HG03521 (cell line): ENCODE measurements around the gene DLG5.

Experiments
- ATAC-seq: cut with Tn5 transposase; IDR thresholded peaks from one replicate; pipeline ENCODE4 v1.9.1; 2021; ENCODE audit warnings: mild to moderate bottlenecking, moderate library complexity; ENCODE audit not compliant: unreplicated experiment

DLG5 gene

GRCh38 chr10:77828377-77828776 lies 98.2 kb downstream of the DLG5 start:
- ATAC-seq = no peak

GRCh38 chr10:77827366-77827765 lies 99.2 kb downstream of the DLG5 start:
- ATAC-seq = no peak

DNA sequence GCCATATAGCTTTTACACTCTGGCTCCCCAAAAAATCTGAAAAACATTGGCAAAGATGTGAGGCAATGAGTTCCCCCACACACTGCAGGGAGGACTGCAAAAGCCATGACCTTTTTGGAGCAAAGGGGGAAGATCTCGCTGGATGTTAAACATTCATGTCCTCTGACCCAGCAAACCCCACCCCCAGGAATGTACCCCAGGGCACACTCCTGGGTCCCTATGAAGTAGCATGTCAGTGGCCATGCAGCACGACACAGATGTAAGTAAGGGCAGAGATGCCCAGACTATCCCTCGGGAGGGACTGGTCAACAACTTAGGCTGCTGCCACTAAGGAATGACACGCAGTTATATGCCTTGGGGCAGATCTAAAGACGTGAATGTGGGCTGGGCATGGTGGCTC lies 100.6 kb downstream of the DLG5 start:
- no peak for ATAC-seq

- ATAC-seq = no peak
Observed at GRCh38 chr10:77824908-77825307, 101.6 kb downstream of the DLG5 start.

DNA sequence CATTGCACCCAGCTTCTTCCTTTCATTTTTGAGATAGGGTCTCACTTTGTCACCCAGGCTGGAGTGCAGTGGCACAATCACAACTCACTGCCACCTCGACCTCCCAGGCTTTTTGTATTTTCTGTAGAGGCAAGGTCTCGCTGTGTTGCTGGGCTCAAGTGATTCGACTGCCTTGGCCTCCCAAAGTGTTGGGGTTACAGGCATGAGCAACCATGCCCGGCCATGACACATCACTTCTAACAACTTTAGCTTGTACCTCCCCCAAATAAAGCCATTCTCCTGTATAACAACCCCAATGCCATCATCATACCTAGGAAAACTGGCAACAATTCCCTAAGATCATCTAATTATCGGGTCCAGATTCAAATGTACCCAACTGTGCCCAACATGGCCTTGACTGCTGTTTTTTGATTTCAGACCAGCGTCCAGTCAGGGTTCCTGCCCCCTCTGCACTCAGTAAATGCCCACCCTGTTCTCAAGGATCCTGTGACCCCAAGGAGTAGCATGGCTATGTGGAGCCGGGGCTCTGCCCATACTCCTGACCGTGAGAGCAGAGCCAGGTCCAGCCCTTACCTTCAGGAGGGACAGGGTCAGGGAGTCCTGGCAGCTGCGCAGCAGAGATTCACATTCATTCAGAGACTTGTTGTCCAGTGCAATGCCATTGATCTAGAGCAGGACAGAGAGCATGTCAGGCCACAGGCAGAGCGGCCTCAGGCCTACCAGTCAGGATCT lies 102.6 kb downstream of the DLG5 start:
- no peak for ATAC-seq

DNA sequence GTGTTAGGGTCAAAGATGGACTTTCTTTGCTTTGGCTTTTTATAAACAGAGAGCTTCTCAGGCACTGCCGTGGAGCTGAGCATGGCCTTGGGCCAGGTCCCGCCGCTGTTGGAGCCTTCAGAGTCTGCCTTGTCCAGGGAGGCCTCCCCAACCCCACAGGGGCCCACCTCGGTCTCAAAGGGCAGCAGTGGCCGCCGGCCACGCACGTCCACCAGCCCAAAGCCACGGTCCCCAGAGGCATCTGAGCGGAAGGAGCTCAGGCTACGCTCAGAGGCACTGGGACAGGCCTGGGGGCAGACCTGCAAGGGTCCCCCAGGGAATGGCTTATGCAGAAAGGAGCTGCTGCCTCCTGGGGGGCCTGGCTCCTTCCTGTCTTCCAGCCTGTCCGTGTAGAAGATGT lies 105.0 kb downstream of the DLG5 start:
- ATAC-seq = no peak

DNA sequence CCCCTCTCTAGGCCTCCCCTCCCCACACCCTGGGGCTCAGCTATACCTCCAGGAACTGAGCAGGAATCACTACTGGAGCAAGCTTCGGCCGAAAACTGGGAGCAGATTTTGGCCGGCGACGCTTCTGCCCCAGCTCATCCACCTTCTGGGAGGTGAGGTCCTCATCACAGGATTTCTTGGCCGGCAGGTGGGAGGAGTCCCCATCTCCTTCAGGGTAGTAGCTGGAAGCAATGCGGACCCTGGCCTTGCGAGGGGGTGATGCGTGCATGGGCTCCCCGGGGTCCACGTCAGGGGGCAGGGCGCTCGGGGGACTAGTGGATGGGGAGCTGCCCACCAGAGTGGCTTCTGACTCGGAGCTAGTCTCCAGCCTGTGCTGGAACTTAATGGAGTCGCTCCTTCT lies 105.5 kb downstream of the DLG5 start:
- ATAC-seq = no peak

- ATAC-seq = no peak
Observed at GRCh38 chr10:77820349-77820748, 106.2 kb downstream of the DLG5 start.

- no peak for ATAC-seq
Observed at GRCh38 chr10:77819210-77820112, 107.1 kb downstream of the DLG5 start.

DNA sequence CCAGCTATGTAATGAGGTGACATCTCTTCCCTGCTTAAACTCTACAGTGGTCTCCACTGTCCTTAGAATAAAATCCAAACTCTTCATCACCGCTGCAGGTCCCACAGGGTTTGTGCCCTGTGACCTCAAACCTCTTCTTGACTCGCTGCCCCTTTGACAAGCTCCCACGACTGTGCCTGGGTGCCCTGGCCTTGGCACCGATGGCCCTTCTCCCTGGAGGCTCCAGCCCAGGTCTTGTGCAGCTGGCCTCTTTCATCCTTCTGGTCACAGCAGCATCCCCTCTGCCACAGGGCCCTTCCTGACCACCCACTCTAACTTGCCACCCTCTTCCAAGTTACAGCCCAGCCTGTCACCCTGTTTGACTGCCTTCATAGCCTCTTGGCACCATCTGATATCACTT lies 108.2 kb downstream of the DLG5 start:
- ATAC-seq = no peak

DNA sequence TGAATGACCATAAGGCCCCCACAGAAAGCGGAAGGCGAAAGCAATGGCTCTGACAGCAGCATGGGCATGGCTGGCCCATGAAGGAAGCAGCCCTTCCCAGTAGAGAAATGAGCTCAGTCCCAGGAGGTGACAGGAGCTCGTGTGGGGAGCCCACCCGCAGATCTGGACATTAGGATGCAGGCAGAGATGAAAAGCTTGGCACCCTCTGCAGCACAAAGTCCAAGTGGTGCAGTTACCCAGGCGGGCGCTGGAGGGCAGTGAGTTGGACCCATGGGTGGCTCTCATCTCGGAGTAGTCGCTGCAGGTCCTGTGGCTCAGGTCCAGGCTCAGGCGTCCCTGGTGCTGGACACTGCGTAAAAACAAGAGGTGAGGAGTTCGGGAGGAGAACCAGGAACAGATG lies 109.0 kb downstream of the DLG5 start:
- ATAC-seq = no peak

GRCh38 chr10:77816311-77816710 lies 110.2 kb downstream of the DLG5 start:
- ATAC-seq = no peak

- no peak for ATAC-seq
Observed at GRCh38 chr10:77812741-77813140, 113.8 kb downstream of the DLG5 start.

- no peak for ATAC-seq
Observed at GRCh38 chr10:77811831-77812430, 114.6 kb downstream of the DLG5 start.

- ATAC-seq = no peak
Observed at GRCh38 chr10:77810446-77811335, 115.9 kb downstream of the DLG5 start.

DNA sequence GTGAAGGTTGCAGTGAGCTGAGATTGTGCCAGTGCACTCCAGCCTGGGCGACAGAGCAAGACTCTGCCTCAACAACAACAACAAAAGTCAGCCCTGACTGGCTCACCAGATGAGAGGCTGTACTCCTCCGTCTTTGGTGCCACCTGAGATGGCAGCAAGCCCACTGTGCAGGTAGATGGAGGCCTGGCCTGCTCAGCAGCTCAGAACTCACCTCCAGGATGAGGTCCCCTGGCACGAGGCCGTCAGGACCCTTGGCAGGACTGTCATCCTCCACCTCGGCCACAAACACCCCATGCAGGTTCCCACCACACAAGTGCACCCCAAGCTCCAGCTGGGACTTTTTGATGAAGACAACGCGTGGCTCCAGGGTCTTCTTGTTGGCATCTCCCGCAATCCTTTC lies 117.2 kb downstream of the DLG5 start:
- no peak for ATAC-seq

- ATAC-seq = no peak
Observed at GRCh38 chr10:77807706-77808105, 118.8 kb downstream of the DLG5 start.

GRCh38 chr10:77806511-77807157 lies 119.9 kb downstream of the DLG5 start:
- no peak for ATAC-seq

GRCh38 chr10:77805676-77806075 lies 120.9 kb downstream of the DLG5 start:
- no peak for ATAC-seq

DNA sequence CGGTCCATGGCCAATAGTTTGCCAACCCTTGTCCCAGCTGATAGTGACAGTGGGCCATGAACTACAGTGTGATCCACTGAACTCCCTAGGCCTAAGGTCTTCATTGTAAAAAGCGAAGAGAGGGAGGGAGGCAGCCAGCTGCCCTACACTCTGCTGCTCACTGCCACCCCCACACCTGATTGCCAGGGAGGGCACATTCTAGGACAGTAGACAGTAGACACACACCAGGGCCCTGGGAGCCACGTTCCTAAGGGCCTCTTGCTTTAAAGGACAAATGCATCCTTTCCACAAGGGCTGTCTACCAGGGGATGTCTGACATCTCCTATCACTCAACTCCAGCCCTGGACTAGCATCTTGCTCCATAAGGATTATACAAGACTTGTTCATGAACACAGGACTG lies 122.2 kb downstream of the DLG5 start:
- ATAC-seq = no peak
